ENCODE data around the gene FMNL2.

DNA sequence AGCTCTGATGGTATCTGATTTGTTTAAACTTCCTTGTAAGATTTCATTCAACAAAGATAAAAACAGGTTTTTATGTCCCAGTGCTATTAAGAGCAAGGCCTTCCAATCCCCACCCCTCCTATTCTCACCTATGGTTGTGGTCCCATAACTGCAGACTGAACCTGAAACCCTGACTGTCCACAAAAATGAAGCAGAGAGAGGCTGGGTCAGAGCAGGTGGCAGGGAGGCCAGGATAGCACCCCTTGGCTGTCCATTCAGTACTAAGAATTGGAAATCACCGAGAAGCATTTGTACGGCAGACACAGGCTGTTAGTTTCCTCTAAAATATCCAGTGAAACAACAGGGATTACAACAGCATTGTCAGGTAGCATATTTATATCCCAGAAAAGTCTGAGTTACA is 37.3 kb upstream of the FMNL2 start:
- TF ChIP-seq CTCF (IDR thresholded peaks at IDR 0.05; ENCODE audit: low read length) (no peak), EZH2 (IDR thresholded peaks at IDR 0.05; ENCODE audit: borderline replicate concordance, low read length) (no peak)
